Measurements from ENCODE around the gene LSM10.

DNA sequence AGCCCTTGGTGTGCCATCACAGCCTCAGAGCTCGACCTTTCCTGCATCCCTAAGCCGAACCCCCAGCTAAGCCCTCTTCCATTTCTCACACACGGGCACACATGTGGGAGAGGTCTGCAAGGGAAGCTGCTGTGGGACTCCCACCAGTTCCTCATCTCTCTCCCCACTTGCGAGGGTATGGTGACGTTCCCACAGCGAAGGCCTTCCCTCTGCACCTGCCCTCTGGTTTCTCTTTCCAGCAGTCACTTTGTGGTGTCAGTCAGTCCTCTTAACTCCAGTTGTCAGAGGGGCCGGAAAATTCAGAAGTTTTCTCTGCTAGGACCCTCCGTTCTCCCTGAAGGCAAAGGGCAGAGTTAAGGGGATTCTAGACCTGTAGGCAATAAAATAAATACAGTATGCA is 6.4 kb downstream of the LSM10 start:
- no peak for TF ChIP-seq EZH2phosphoT487 (IDR thresholded peaks at IDR 0.05; ENCODE audit: low read depth)
- no peak for TF ChIP-seq CTCF (IDR thresholded peaks at IDR 0.05; ENCODE audit: low read depth, low read length)
